Endodermal cell (in vitro differentiated cells): Measurements from ENCODE around the gene ZNF358. TPM values are rescaled to one million over a fixed set of nuclear protein-coding genes. Genes with fewer than 3 reads are reported as not detected.

Experiments used
- DNase-seq: peaks from one replicate; pipeline ENCODE4 v3.0.0-alpha.2; 2017
- H3K27ac ChIP-seq: 2 replicates; pipeline ENCODE4 v1.5.1; 2013; ENCODE audit warnings: mild to moderate bottlenecking, low read depth, low read length, moderate library complexity
- H3K27me3 ChIP-seq: 2 replicates; pipeline ENCODE4 v1.6.1; 2013; ENCODE audit warnings: mild to moderate bottlenecking, low read length, moderate library complexity; ENCODE audit not compliant: insufficient read depth, control insufficient read depth, poor library complexity, severe bottlenecking
- H3K36me3 ChIP-seq: 2 replicates; pipeline ENCODE4 v1.7.0; 2013; ENCODE audit warnings: mild to moderate bottlenecking, low read length, moderate library complexity; ENCODE audit not compliant: control insufficient read depth, insufficient read depth
- H3K4me1 ChIP-seq: one replicate; pipeline ENCODE4 v1.7.0; 2013; ENCODE audit warnings: low read length; ENCODE audit not compliant: control insufficient read depth, insufficient read depth
- H3K4me3 ChIP-seq: 2 replicates; pipeline ENCODE4 v1.5.1; 2013; ENCODE audit warnings: mild to moderate bottlenecking, low read length, moderate library complexity
- H3K9ac ChIP-seq: 2 replicates; pipeline ENCODE4 v1.6.1; 2013; ENCODE audit warnings: mild to moderate bottlenecking, low read length, moderate library complexity; ENCODE audit not compliant: poor library complexity, severe bottlenecking; ENCODE audit errors: extremely low read depth
- H3K9me3 ChIP-seq: 2 replicates; pipeline ENCODE4 v1.6.1; 2013; ENCODE audit warnings: mild to moderate bottlenecking, low read length, moderate library complexity; ENCODE audit not compliant: control insufficient read depth
- H3K27ac Mint-ChIP-seq: 2 replicates; pipeline ENCODE4 v1.8.0; 2020; ENCODE audit warnings: mixed read lengths
- H3K27me3 Mint-ChIP-seq: 2 replicates; pipeline ENCODE4 v1.8.0; 2021; ENCODE audit warnings: mild to moderate bottlenecking, mixed read lengths; ENCODE audit not compliant: insufficient read depth
- H3K36me3 Mint-ChIP-seq: 2 replicates; pipeline ENCODE4 v1.8.0; 2020; ENCODE audit warnings: low read depth, mixed read lengths
- H3K4me1 Mint-ChIP-seq: 2 replicates; pipeline ENCODE4 v1.8.0; 2020; ENCODE audit warnings: mixed read lengths
- H3K4me3 Mint-ChIP-seq: 2 replicates; pipeline ENCODE4 v1.8.0; 2020; ENCODE audit warnings: mild to moderate bottlenecking, moderate library complexity, mixed read lengths
- H3K9me3 Mint-ChIP-seq: 2 replicates; pipeline ENCODE4 v1.8.0; 2020; ENCODE audit warnings: mild to moderate bottlenecking, mixed read lengths
- CTCF ChIP-seq: fragments of 200-600 bp; sonication (generic); conservative IDR thresholded peaks from 2 replicates; pipeline ENCODE4 v1.5.0; 2021; ENCODE audit warnings: antibody characterized with exemption, mild to moderate bottlenecking
- WGBS, 2 experiments: methylation state at CpG; one replicate each; pipeline versions ENCODE4 v1.1.5 to v1.1.7; 2013; ENCODE audit warnings: missing lambda C conversion rate in 2 of 2, mixed read lengths in 1 of 2; ENCODE audit not compliant: insufficient coverage in 1 of 2, insufficient read length in 1 of 2; 5-methylcytosine and 5-hydroxymethylcytosine counted together
- total RNA-seq, 2 donors: library from RNA; stranded (reverse); fragmentation: NEBNext Ultra II Directional in 1 of 2; extraction: Animal tissue kit (Norgen Biotek cat#: 25700) in 1 of 2; gene quantifications; 2 replicates in 1 of 2; 3 replicates in 1 of 2; pipeline ENCODE4 v1.2.1, GENCODE V29; 2021

ZNF358 gene
- total RNA-seq, 2 donors from 2014 or later: 45.9 to 53.2 TPM

- DNase-seq: no peak
- H3K27ac Mint-ChIP-seq: no peak overlapping the region
- no peaks in the 10 kb centered on the region for H3K27me3 ChIP-seq
- WGBS, 2 experiments: 94 to 96% methylated on average over 21 to 36 of the region's 36 CpGs
- peaks cover 34% of the 10 kb centered on the region for H3K36me3 Mint-ChIP-seq
- no peaks in the 10 kb centered on the region for H3K9me3 ChIP-seq
- no peak for TF ChIP-seq CTCF
- H3K4me3 ChIP-seq: no peak overlapping the region
- H3K4me3 Mint-ChIP-seq: no peak overlapping the region
- no peaks in the 10 kb centered on the region for H3K4me1 ChIP-seq
- peaks cover 19% of the 10 kb centered on the region for H3K36me3 ChIP-seq
- H3K27ac ChIP-seq: no peak overlapping the region
- no peaks in the 10 kb centered on the region for H3K27me3 Mint-ChIP-seq
- H3K9me3 Mint-ChIP-seq: no peaks in the 10 kb centered on the region
- peaks cover 2% of the 10 kb centered on the region for H3K4me1 Mint-ChIP-seq
- H3K9ac ChIP-seq: no peak overlapping the region
These were observed 33.7 kb downstream of the ZNF358 start for GRCh38 chr19:7549429-7550148.

- peak overlapping the region; percentile 53 for H3K4me3 Mint-ChIP-seq
- H3K9me3 Mint-ChIP-seq: no peaks in the 10 kb centered on the region
- peaks cover 2% of the 10 kb centered on the region for H3K4me1 Mint-ChIP-seq
- Histone ChIP-seq H3K27ac (no peak overlapping the region), H3K4me1 (no peaks in the 10 kb centered on the region), H3K27me3 (no peaks in the 10 kb centered on the region), H3K4me3 (no peak overlapping the region), H3K9ac (no peak overlapping the region), H3K9me3 (no peaks in the 10 kb centered on the region), H3K36me3 (peaks cover 24% of the 10 kb centered on the region)
- H3K27me3 Mint-ChIP-seq: no peaks in the 10 kb centered on the region
- peaks cover 35% of the 10 kb centered on the region for H3K36me3 Mint-ChIP-seq
- TF ChIP-seq CTCF: no peak
- no peak for DNase-seq
- 97% methylated on average over 38 to 41 of the region's 41 CpGs for WGBS, 2 experiments
- H3K27ac Mint-ChIP-seq: peak overlapping the region; percentile 66
These were observed 34.4 kb downstream of the ZNF358 start for GRCh38 chr19:7550169-7550770.

- H3K36me3 Mint-ChIP-seq: peaks cover 35% of the 10 kb centered on the region
- DNase-seq: peak; percentile 98
- Histone ChIP-seq H3K9ac (no peak overlapping the region), H3K36me3 (peaks cover 25% of the 10 kb centered on the region), H3K9me3 (no peaks in the 10 kb centered on the region), H3K4me1 (no peaks in the 10 kb centered on the region), H3K27ac (no peak overlapping the region), H3K4me3 (no peak overlapping the region), H3K27me3 (no peaks in the 10 kb centered on the region)
- H3K27ac Mint-ChIP-seq: peak overlapping the region; percentile 75
- peak overlapping the region; percentile 53 for H3K4me3 Mint-ChIP-seq
- TF ChIP-seq CTCF: no peak
- H3K4me1 Mint-ChIP-seq: peaks cover 2% of the 10 kb centered on the region
- 33 to 71% methylated on average over 31 to 51 of the region's 51 CpGs for WGBS, 2 experiments
- no peaks in the 10 kb centered on the region for H3K9me3 Mint-ChIP-seq
- no peaks in the 10 kb centered on the region for H3K27me3 Mint-ChIP-seq
These were observed 35.3 kb downstream of the ZNF358 start for GRCh38 chr19:7550987-7551761.
